Measurements from ENCODE around the gene ZFHX3. TPM values are rescaled to one million over a fixed set of nuclear protein-coding genes. Genes with fewer than 3 reads are reported as not detected.
A peak's percentile ranks its signal among the peaks of the same experiment; 100 is the strongest.

The ZFHX3 gene
- total RNA-seq, 1 donor from 2014 or later = 8.9 TPM

DNA sequence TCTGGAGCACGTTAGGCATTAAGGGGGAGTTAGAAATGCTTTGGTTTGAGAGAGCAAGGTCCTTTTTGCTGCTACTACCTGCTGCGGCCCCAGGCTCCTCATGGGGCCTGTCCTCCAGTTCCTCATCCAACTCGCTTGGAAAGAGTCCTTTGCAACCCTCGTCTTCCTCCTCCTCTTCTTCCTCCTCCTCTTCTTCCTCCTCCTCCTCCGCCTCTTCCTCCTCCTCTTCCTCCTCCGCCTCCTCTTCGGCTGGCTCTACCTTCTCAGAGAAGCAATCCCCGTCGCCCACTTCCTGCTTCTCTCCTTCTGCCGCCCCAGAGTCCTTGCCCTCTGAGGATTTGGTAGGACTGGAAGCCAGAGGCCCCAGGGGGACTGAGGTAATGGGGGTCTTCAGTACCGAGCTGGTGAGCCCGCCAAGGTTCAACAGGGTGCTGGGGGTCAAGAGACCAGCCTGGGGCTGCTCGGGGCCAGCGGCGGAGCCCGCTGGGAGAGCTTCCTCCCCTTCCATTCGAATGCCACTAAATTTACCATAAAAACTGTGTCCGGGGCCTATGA, 89.3 kb downstream of the ZFHX3 start:
- no peak for ATAC-seq
- no peak for DNase-seq (ENCODE audit: low spot score)

- no peak for DNase-seq (ENCODE audit: low spot score)
- ATAC-seq = no peak
Measured at GRCh38 chr16:72957303-72958277, 90.3 kb downstream of the ZFHX3 start.

DNA sequence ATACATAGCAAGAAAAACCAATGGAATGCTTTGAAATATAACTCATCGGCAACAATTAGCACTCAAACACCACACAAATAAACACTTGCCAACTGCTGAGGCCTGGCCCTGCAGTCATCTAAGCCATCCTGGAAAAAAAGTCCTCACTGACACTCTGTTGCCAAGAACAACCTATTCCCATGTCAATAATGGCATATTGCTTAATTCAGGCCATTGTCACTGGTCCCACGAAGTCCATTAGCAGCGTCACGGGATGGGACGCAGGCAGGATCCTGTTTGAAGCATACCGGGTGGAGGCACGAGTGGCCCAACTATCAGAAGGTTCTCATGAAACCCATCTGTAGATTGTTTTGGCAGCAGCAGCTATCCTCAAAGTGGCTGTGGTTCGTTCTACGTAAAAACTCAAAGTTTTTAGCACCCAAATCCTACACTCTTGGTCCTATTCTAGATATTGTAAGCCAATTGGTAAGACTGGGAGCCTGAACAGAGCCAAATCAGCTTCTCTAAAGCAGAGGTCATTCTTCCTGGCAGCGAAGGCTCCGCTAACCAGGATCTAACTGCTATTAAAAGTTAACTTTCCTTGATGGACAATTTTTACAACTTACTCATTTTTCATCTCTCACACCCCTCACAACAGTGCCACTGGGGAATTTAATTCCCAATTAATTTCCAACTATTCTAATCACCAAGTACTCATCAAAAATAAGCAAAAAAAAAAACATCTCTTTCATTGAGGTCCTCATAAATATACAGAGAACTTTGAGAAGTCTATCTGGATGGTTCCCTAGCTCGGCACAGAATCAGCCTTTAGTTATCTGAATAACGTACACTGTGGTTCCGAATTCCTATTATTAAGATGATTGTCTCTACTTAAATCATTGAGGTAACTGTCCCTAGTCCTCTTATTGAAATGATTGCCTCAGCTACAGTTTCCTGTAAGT, 91.5 kb downstream of the ZFHX3 start:
- ATAC-seq = peak; percentile 85

GRCh38 chr16:72952811-72953271, 95.1 kb downstream of the ZFHX3 start:
- no peak for DNase-seq (ENCODE audit: low spot score)
- ATAC-seq = no peak

More for the DNA sequence above, 91.5 kb downstream of the ZFHX3 start:
- DNase-seq (ENCODE audit: low spot score) = peak; percentile 85

DNA sequence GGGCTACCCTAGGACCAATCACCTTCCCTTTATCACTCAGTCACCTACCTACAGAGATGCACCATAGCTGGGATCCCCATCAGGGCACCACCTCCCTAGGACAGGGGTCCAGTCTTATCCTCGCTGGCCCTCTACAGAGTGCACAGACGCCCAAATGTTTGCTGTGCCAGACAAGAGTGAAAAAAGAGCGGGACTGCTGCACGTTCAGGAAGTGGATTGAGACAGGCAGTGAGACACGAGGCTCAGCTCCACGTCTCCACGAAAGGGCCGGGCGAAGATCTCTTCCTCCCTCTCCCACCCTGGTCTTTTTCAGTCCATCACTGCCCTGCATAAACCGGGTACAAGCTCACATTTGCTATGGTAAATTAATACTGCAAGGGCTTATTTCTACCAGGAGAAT, 95.5 kb downstream of the ZFHX3 start:
- ATAC-seq = no peak
- DNase-seq (ENCODE audit: low spot score) = no peak

- no peak for ATAC-seq
- no peak for DNase-seq (ENCODE audit: low spot score)
Measured at GRCh38 chr16:72951916-72952315, 96.0 kb downstream of the ZFHX3 start.

DNA sequence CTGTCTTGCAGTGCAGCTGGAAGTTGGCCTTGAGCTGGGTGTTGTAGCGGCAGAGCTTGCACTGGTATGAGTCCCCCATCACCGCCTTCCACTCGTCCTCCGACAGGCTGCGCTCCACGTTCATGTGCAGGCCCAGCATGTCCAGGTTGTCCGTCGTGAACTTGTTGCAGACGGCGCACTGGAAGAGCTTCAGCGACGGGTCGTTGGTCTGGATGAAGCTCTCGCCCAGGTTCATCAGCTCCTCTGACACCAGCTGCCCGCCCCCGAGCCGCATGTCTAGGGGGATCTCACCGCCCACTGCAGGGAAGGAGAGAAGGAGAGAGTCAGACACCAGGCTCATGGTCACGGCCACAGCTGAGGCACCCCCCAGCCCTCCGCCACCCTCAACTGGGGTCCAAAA, 97.3 kb downstream of the ZFHX3 start:
- ATAC-seq = no peak
- no peak for DNase-seq (ENCODE audit: low spot score)

GRCh38 chr16:72948238-72948829, 99.6 kb downstream of the ZFHX3 start:
- no peak for DNase-seq (ENCODE audit: low spot score)
- no peak for ATAC-seq

GRCh38 chr16:72947379-72948237, 100.3 kb downstream of the ZFHX3 start:
- peak; percentile 96 for DNase-seq (ENCODE audit: low spot score)

DNA sequence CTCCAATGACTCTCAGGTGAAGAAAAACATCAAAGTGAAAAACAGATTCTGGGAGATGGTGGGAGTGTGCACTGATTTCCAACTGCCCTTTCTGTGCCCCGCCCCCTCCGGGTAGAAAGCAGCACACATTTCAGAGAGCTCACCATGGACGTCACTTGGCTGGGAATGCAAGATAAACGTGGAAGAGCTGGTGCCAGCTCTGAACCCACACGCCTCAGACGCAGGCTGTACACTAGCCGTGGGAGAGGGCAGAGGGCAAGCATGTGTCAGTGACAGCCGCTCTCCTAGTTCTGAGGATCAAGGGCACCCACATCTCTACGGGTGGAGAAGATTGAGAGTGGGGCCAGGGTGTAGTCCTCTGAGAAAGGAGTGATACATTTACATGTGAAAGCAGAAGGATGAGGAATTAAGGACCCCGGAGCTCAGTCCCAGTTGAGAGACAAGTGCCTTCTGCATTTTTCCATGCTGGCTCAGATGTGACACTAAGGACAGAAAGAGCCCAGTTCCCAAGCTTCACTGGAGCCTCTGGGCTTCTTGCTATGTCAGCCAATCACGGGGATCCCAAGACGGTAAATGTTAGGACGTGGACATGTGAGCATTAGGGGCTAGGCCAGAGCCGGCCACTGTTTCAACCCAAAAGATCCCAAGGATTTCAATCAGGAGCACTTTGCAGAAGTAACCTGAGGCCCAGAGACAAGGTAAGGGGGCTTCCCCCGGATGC, 101.3 kb downstream of the ZFHX3 start:
- DNase-seq (ENCODE audit: low spot score) = peak; percentile 87
- peak; percentile 70 for ATAC-seq

More at GRCh38 chr16:72947379-72948237, 100.3 kb downstream of the ZFHX3 start:
- peak; percentile 81 for ATAC-seq

DNA sequence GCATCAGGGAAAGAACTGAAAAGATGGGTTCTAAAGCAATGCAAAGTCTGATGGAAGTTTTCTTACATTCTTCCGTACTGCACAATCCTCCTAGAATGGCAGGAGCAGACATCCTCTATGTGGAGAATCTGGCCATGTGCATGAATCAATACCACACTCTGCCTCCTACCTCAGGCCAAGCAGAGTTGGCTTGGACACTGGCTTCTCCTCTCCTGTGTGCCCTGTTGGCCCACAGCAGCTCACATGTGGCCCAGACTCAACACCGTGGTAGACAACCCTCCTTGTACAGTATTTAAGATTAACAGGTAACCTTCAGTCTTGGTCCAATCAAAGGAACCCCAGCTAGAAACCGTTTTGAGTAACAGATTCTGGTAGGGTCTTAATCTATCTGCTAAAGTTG, 101.9 kb downstream of the ZFHX3 start:
- ATAC-seq = peak; percentile 69
- peak; percentile 72 for DNase-seq (ENCODE audit: low spot score)

DNA sequence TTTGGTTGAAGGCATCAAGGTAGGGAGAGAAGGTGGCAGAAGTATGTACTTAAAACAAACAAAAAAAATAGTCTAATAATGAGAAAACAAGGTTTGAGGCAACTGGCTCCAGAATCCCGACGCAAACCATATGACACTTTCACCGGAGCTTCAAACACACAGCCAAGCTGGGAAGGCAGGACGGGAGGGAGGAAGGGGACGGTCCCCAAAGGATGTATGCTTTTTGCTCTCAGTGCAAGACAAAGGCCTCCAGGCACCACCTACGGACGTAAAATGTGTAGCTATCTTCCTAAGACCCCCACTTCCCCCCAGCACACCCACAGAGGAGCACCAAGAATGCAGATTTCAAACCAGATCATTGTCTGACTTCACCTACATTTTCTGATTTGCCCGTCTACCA, 102.3 kb downstream of the ZFHX3 start:
- no peak for DNase-seq (ENCODE audit: low spot score)
- ATAC-seq = no peak

DNA sequence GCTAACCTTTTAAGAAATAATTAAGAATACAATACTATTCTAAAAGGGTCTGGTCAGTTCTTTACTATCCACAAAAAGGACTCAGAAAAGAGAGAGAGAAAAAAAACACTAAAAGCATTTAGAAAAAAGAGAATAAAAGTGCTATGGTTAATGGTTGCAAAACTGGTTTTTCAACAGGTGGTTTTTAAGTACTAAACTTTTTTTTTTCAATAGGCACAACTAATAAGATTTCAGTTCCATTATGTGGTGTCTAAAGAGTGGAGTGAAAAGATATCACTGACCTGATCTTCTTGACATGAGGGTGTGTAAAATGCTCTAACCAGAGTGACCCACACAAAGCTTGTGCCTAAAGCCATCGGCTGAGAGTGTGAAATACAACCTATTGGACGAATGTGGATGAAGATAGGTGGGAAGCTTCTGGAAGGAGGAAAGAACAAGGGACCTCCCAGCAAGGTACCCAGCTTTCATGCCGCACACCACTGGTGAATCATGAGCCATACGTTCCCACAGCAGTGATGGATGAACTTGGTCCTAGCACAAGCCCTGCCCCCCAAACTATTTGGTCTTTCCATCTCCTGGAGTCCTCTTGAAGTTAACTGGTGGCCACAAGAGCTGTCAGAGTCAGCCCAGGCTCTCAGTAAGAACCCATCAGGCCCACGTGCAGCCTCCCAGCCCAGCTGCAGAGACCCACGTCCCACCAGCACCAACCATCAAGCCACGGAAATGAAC, 103.0 kb downstream of the ZFHX3 start:
- no peak for DNase-seq (ENCODE audit: low spot score)

DNA sequence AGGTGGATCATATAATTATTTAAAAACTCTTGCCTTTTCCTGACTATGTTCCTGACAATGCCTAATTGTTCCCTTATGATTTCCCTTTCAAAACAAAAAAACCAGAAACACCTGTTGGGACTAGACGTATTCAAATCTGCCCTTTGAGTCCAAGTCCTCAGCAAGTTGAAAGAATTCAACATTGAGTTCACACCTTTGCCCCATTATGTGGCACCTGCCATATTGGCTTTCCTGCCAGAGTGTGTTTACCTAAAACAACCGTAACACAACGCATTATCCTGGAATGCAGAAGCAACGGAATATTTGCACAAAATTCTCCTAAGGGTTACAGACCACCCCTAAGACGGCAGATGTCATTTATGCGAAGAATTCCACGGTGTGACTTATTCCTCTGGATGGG, 105.9 kb downstream of the ZFHX3 start:
- ATAC-seq (no peak), DNase-seq (ENCODE audit: low spot score) (no peak)

More for the DNA sequence above, 103.0 kb downstream of the ZFHX3 start:
- ATAC-seq = no peak

GRCh38 chr16:72940886-72941285, 107.0 kb downstream of the ZFHX3 start:
- no peak for DNase-seq (ENCODE audit: low spot score)
- no peak for ATAC-seq

- ATAC-seq (no peak), DNase-seq (ENCODE audit: low spot score) (no peak)
Measured at GRCh38 chr16:72939247-72939646, 108.7 kb downstream of the ZFHX3 start.

DNA sequence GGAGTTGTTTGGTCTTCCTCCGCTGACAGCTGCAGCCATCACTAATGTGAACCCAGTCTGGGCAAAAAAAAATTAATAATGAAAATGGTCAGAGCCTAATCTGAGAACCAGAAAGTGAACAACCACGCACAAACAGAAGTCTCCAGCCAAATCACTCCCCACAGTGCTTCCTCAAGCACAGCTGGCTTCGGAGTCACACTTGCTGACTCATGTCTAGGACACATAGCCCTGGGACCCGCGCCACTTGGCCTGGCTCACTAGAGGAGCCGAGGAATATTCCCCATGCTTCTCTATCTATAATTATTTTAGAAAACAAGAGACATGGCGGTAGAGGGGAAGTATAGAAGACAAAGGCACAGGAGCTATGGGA, 109.1 kb downstream of the ZFHX3 start:
- DNase-seq (ENCODE audit: low spot score) = peak; percentile 48
- peak; percentile 54 for ATAC-seq

Data from left lobe of liver (tissue), 2 donors.